GM18520 (cell line): ENCODE data around the gene PKP3.
"Not testable (repeated sequence)": the region's sequence is repeated elsewhere in the genome, so short reads cannot be mapped to it uniquely, and the experiment has no call there.

Experiments
- ATAC-seq: cut with Tn5 transposase; IDR thresholded peaks from one replicate; pipeline ENCODE4 v1.9.1; 2021; ENCODE audit not compliant: unreplicated experiment

Gene PKP3

GRCh38 chr11:428295-428694 lies 34.3 kb downstream of the PKP3 start:
- ATAC-seq: no peak

DNA sequence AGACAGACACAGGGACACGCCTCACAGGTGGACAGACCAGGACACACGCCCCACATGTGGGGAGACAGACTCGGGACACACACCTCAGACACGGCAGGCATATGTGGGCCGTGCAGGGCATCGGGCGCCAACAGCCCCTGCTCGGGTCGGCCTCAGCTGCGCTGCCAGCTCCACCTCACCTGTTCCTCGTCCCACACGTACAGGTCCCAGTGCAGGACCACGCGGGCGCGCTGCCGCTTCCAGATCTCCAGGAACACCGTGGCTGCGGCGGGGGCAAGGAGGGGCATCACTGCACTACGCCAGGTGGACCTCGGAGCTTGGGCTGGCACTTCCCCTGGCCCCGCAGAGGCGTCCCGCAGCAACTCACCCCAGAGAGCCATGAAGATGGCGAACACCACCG lies 35.4 kb downstream of the PKP3 start:
- no peak for ATAC-seq

- no peak for ATAC-seq
Measured at GRCh38 chr11:429931-430456, 36.0 kb downstream of the PKP3 start.

DNA sequence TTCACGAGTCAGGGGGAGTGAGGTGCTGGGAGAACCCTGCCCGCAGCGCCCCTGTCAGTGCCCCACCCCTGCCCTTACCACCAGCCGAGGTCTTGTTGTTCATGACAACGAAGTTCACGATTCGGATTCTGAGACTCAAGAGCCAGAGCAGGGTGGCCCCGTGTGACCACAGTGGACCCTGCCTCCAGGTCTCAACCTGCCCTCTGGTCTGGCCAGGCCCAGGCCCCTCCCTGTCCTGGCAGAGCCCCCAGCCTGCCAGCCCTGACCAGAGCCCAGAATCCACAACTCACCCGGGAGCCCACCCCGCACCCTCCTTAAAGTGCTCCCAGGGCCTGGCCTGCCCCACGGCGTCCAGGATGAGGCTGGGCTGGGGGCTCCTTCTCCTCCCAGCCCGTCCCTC lies 37.9 kb downstream of the PKP3 start:
- no peak for ATAC-seq

DNA sequence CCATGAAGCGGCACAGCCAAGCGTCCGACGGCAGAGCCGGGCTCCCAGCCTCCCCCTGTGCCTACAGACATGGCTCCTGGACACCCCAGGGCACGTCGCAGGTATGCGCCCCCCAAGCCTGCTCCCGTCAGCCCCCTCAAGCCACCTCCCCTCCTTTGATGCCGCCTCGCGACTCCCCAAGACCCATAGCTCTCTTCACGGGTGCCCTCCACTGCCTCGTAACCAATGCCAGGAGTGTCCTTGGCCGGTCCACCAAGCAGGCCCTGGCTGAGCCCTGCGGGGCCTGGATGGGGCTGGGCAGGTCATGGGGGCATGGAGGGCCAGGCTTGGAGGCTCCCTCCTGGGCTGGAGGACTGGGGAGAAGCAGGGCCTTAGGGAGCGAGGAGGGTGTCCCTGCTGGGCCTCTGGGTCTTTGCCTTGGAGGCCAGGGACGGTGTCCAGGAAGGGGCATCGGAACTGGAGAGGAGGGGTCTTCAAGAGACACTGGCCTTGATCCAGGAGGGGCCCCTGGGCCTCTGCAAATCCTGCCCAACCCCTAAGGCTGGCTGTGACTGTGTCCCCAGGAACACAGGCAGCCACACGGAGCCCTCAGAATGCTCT lies 38.6 kb downstream of the PKP3 start:
- ATAC-seq: no peak

- ATAC-seq: no peak
Measured at GRCh38 chr11:433111-433510, 39.1 kb downstream of the PKP3 start.

DNA sequence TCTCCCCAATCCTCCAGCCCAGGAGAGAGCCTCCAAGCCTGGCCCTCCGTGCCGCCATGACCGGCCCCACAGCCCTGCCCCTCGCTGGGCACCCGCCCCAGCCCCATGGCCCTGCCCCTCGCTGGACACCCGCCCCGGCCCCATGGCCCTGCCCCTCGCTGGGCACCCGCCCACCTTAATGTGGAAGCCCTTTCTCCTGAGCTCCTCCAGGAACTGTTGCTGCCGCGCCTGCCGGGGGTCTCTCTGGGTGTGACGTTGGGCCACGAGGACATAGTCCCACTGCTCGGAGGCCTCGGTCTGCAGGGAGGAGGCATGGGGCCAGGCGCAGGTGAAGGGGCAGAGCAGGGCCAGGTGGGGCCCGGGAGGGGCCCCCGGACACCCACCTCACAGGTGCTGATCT lies 39.6 kb downstream of the PKP3 start:
- no peak for ATAC-seq

- ATAC-seq: no peak
Measured at GRCh38 chr11:434496-434895, 40.5 kb downstream of the PKP3 start.

DNA sequence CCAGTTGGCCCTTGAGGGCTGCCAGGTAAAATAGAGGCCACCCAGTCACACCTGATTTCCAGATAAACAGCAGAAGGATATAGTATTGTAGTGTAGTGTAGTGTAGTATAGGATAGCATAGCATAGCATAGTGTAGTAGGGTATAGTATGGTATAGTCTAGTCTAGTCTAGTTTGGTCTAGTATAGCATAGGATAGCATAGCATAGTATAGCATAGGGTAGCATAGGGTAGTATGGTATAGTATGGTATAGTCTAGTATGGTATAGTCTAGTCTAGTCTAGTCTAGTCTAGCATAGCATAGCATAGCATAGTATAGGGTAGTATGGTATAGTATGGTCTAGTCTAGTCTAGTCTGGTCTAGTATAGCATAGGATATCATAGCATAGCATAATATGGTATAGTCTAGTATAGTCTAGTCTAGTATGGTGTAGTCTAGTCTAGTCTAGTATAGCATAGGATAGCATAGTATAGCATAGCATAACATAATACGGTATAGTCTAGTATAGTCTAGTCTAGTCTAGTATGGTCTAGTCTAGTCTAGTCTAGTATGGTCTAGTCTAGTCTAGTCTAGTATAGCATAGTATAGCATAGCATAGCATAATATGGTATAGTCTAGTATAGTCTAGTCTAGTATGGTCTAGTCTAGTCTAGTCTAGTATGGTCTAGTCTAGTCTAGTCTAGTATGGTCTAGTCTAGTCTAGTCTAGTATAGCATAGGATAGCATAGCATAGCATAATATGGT lies 41.2 kb downstream of the PKP3 start:
- not testable (repeated sequence) for ATAC-seq

GRCh38 chr11:437228-437870 lies 43.3 kb downstream of the PKP3 start:
- ATAC-seq: no peak

DNA sequence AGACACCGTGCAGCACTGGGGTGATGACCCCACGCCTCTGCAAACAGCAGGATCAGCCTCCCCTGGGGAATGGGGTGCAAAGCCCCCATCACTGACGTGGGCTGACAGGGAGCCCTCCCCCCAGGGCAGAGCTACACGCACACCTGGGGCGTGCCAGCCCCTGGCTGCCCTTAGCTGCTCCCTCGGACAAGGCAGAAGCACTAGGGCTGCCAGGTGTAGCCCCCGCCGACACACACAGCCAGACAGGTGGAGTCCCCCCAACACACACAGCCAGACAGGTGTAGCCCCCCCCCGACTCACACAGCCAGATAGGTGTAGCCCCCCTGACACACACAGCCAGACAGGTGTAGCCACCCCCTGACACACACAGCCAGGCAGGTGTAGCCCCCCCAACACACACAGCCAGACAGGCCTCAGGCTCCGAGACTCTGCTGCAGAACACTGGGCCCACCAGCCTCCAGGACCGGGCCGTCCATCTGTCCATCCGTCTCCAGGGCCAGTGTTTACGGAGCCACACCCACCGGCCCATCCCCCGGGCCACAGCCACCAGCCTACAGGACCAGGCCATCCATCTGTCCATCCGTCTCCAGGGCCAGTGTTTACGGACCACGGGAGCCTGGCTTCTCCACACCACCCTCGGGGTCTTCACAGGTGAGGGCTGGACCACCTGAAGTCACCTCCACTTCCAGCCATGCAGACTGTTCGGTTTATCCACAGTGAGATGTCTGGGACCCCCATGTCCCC lies 44.3 kb downstream of the PKP3 start:
- no peak for ATAC-seq

- no peak for ATAC-seq
Measured at GRCh38 chr11:439315-440064, 45.5 kb downstream of the PKP3 start.

- ATAC-seq: no peak
Measured at GRCh38 chr11:440065-441042, 46.3 kb downstream of the PKP3 start.

- ATAC-seq: no peak
Measured at GRCh38 chr11:441043-441417, 47.0 kb downstream of the PKP3 start.

DNA sequence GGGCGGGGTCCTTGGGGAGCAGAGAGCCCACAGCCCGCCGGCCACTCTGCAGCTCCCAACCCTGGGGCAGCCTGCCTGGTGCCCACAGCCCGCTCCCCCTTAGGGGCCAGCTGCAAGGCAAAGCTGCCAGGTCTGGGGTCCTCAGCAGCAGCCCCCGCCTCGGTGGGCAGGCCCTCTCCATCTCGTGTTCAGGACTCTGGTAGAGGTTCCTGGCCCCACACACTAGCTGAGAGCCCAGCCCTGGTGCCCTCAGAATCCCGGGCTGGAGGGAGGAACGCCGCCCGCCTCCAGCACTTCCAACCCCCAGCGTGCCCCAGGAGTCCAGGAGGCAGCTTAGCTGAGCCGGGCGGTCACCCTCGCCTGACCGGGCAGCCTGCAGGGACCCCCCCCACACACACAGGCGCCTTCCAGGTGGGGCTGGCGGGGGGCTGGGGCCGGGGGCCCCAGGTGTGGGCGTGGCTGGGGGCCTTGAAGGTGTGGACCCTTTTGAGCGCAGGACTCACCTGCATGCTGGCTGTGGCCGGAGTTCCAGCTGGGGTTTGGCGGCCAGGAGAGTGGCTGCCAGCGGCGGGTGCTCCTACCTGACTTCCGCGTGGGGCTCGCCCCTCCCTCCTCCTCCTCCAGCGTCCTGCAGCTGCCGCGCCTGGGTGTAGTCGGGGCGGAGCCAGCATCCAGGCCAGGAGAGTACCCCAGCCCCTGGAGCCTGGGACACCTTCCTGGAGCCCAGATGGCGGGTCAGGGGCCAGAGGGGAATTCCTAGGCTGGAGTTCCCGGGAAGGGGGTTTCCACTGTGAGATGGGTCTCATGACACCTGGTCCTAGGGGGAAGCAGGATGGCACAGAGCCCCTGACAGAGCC lies 47.6 kb downstream of the PKP3 start, which contains the start of gene ANO9:
Gene ANO9 (minus strand): TSS at position 594 of the 857 bp plus-strand sequence. CDS start 85 bp downstream, at position 509.
- ATAC-seq: no peak

DNA sequence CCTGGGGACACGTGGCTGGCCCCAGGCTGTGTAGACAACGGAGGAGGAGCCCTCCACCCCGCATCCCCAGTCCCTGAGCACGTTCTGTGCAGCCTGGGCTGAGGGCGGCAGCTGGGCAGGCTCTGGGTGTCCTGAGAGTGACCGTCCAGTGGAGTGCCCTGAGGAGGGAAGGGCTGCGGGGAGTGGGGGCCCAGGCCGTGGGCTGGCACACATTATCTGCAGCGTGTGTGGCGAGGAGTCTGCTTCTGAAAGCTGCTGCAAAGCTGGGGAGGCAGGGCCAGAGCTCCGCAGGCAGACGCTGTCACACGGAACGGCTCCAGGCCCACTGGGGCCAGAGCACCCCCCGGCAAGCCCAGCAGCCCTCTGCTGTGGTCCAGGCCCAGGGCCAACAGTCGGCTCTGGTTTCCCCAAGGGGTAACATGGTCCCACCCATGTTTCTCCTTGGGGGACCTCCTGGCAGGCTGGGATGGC lies 48.6 kb downstream of the PKP3 start:
- ATAC-seq: no peak

DNA sequence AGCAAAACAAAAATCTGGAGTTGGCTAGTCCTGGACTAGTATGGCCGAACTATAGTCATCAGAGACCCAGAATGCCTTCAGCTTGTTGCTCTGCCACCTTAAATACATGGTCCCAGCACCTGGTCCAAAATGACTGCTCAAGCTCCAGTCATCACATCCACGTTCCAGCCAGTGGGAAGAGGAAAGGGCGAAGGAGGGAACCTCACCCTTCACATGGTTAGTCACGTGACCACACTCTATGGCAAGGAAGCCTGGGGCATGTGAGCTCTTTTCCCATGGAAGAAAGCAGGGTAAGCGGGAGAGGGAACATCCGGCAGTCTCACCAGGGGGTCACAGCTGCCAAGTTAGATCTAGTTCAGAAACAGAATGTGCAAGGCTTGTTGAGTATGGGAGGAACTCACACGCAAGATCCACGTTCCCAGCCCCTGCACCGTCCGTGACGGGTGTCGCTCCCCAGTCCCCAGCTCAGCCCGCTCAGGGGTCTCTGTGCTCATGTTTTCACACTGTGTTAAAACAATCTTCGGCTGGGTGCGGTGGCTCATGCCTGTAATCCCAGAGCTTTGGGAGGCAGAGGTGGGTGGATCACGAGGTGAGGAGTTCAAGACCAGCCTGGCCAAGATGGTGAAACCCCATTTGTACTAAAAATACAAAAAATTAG lies 49.7 kb downstream of the PKP3 start:
- no peak for ATAC-seq
